SK-N-SH (cell line): Measurements from ENCODE around the gene COL9A3.

ENCODE experiments used
- EZH2phosphoT487 ChIP-seq: fragments of 200-600 bp; sonication (generic); IDR thresholded peaks from 2 replicates; pipeline ENCODE4 v1.6.1; 2017; ENCODE audit warnings: low read depth, mixed run types, mild to moderate bottlenecking, antibody characterized with exemption, moderate library complexity, borderline replicate concordance
- JUND ChIP-seq: IDR thresholded peaks from 2 replicates; pipeline ENCODE4 v1.4.0; 2012
- POLR2AphosphoS5 ChIP-seq: IDR thresholded peaks from 2 replicates; pipeline ENCODE4 v1.6.1; 2012; ENCODE audit warnings: low read depth, low read length
- RAD21 ChIP-seq: IDR thresholded peaks from 2 replicates; pipeline ENCODE4 v1.6.1; 2012; ENCODE audit warnings: mild to moderate bottlenecking, low read length
- SIN3A ChIP-seq: IDR thresholded peaks from 2 replicates; pipeline ENCODE4 v1.6.1; 2012; ENCODE audit warnings: low read depth, mild to moderate bottlenecking, low read length, moderate library complexity, borderline replicate concordance
- TF ChIP-seq, protein P1 (sequence below): fragments of 200-600 bp; sonication (generic); IDR thresholded peaks from 2 replicates; pipeline ENCODE4 v1.6.1; 2017; ENCODE audit warnings: antibody characterized with exemption, mild to moderate bottlenecking, moderate library complexity
- TF ChIP-seq, protein P2 (sequence below): fragments of 150-350 bp; IDR thresholded peaks from 2 replicates; pipeline ENCODE4 v1.6.1; 2017; ENCODE audit warnings: antibody characterized with exemption, low read length, low read depth, borderline replicate concordance
- TF ChIP-seq, protein P3 (sequence below): IDR thresholded peaks from 2 replicates; pipeline ENCODE4 v1.4.0; 2012; ENCODE audit warnings: low read depth

DNA sequence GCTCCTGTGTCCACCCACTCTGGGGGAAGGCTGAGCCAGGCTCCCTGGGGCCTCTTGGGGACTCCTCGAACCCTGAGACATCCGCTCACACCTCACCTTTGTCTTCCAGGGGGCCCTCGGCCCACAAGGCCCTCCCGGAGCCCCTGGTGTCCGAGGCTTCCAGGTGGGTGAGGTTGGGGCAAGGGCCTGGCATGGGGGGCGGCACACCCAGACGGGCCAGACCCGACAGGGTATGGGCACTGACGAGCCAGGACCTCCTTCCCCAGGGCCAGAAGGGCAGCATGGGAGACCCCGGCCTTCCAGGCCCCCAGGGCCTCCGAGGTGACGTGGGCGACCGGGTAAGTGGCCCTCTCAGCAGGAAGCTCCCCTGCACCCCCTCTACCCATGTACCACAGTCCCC, 13.4 kb downstream of the COL9A3 start:
- TF ChIP-seq JUND (no peak), RAD21 (no peak), POLR2AphosphoS5 (no peak), SIN3A (no peak), EZH2phosphoT487 (no peak)
- TF ChIP-seq, protein P1, sequence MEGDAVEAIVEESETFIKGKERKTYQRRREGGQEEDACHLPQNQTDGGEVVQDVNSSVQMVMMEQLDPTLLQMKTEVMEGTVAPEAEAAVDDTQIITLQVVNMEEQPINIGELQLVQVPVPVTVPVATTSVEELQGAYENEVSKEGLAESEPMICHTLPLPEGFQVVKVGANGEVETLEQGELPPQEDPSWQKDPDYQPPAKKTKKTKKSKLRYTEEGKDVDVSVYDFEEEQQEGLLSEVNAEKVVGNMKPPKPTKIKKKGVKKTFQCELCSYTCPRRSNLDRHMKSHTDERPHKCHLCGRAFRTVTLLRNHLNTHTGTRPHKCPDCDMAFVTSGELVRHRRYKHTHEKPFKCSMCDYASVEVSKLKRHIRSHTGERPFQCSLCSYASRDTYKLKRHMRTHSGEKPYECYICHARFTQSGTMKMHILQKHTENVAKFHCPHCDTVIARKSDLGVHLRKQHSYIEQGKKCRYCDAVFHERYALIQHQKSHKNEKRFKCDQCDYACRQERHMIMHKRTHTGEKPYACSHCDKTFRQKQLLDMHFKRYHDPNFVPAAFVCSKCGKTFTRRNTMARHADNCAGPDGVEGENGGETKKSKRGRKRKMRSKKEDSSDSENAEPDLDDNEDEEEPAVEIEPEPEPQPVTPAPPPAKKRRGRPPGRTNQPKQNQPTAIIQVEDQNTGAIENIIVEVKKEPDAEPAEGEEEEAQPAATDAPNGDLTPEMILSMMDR = no peak
- TF ChIP-seq, protein P2, sequence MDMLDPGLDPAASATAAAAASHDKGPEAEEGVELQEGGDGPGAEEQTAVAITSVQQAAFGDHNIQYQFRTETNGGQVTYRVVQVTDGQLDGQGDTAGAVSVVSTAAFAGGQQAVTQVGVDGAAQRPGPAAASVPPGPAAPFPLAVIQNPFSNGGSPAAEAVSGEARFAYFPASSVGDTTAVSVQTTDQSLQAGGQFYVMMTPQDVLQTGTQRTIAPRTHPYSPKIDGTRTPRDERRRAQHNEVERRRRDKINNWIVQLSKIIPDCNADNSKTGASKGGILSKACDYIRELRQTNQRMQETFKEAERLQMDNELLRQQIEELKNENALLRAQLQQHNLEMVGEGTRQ = no peak
- TF ChIP-seq, protein P3, sequence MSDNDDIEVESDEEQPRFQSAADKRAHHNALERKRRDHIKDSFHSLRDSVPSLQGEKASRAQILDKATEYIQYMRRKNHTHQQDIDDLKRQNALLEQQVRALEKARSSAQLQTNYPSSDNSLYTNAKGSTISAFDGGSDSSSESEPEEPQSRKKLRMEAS = no peak
